ENCODE data around the gene CMIP. TPM values are rescaled to one million over a fixed set of nuclear protein-coding genes. Genes with fewer than 3 reads are reported as not detected.

CMIP gene
- polyA plus RNA-seq, 1 of the 3 experiments (the other 2 are of a cell fraction) = 5.4 TPM

- no peak overlapping the region for H3K4me3 ChIP-seq (ENCODE audit: low read depth in 2 of 2, low read length in 1 of 2)
- no peaks in the 10 kb centered on the region for H3K9me2 ChIP-seq
- peaks cover 5% of the 10 kb centered on the region for H3F3A ChIP-seq (replicated peaks; ENCODE audit: insufficient read depth)
- TF ChIP-seq TEAD4 (IDR thresholded peaks at IDR 0.05; ENCODE audit: borderline replicate concordance, insufficient read depth) = no peak
- no peak for TF ChIP-seq YY1 (IDR thresholded peaks at IDR 0.05; ENCODE audit: low read depth)
- no peak for TF ChIP-seq SIN3A (IDR thresholded peaks at IDR 0.05; ENCODE audit: borderline replicate concordance, low read depth, low read length)
- no peak for TF ChIP-seq MXI1 (IDR thresholded peaks at IDR 0.05; ENCODE audit: low read depth, low read length)
- no peak for TF ChIP-seq SMC3 (IDR thresholded peaks at IDR 0.05; ENCODE audit: low read depth, low read length)
- no peak for TF ChIP-seq ZBTB33 (IDR thresholded peaks at IDR 0.05; ENCODE audit: borderline replicate concordance, low read depth)
- TF ChIP-seq EP300 (IDR thresholded peaks at IDR 0.05; ENCODE audit: borderline replicate concordance in 1 of 2, low read depth in 1 of 2, low read length in 1 of 2) = no peak
- TF ChIP-seq RXRA (IDR thresholded peaks at IDR 0.05; ENCODE audit: borderline replicate concordance, low read depth) = no peak
- TF ChIP-seq TAF1 (IDR thresholded peaks at IDR 0.05; ENCODE audit: borderline replicate concordance, low read depth, low read length) = no peak
- no peak for TF ChIP-seq CTCF (IDR thresholded peaks at IDR 0.05)
- TF ChIP-seq TCF12 (IDR thresholded peaks at IDR 0.05) = no peak
- no peak for TF ChIP-seq REST (IDR thresholded peaks at IDR 0.05; ENCODE audit: low read depth, low read length)
- TF ChIP-seq EZH2phosphoT487 (IDR thresholded peaks at IDR 0.05; ENCODE audit: borderline replicate concordance, low read depth) = no peak
- no peak for TF ChIP-seq GATA2 (CRISPR knock-in tag; IDR thresholded peaks at IDR 0.05)
- no peak for TF ChIP-seq RCOR1 (IDR thresholded peaks at IDR 0.05; ENCODE audit: low read length)
- no peak for TF ChIP-seq POLR2AphosphoS5 (IDR thresholded peaks at IDR 0.05; ENCODE audit: low read depth, low read length)
- TF ChIP-seq PBX3 (IDR thresholded peaks at IDR 0.05) = no peak
- TF ChIP-seq GABPA (IDR thresholded peaks at IDR 0.05; ENCODE audit: low read depth) = no peak
- peaks cover 6% of the 10 kb centered on the region; the same call in 1 of the 2 replicates for H3K79me2 ChIP-seq (ENCODE audit: insufficient read depth)
- H3K4me1 ChIP-seq (ENCODE audit: control insufficient read depth in 1 of 2, insufficient read depth in 2 of 2, low read depth in 1 of 2, low read length in 1 of 2) = peaks cover 7 to 26% of the 10 kb centered on the region in 2 experiments; a peak in 1 of 4 replicates
- DNase-seq = no peak
- H3K4me2 ChIP-seq = no peak overlapping the region
- no peaks in the 10 kb centered on the region for H3K36me3 ChIP-seq (replicated peaks in 1 of 2; ENCODE audit: control insufficient read depth in 1 of 2, insufficient read depth in 2 of 2, low read length in 1 of 2)
- POLR2A ChIA-PET = no interaction called here
- no peak overlapping the region for H2AFZ ChIP-seq (ENCODE audit: low read depth)
- H4K20me1 ChIP-seq (ENCODE audit: insufficient read depth) = peaks cover 3% of the 10 kb centered on the region; the same call in 1 of the 2 replicates
- H3K27ac ChIP-seq (ENCODE audit: low read depth in 2 of 2, low read length in 1 of 2) = peak overlapping the region in 1 of 2 experiments; percentile 1; a peak in 1 of 4 replicates
- CTCF ChIA-PET = interaction anchor here (1.1 kb wide), 1 partner anchor 261 kb away, joined by 3 read pairs; no protein-coding TSS in a partner anchor
- no peaks in the 10 kb centered on the region for H3K27me3 ChIP-seq (ENCODE audit: insufficient read depth)
- WGBS (ENCODE audit: low lambda C conversion rate) = 89% methylated on average over 1 of the region's 1 CpG
- H3K9me3 ChIP-seq = no peaks in the 10 kb centered on the region
- H3K9ac ChIP-seq = no peak overlapping the region
These were observed 202.0 kb downstream of the CMIP start for GRCh38 chr16:81646561-81646960.

Measured in SK-N-SH (cell line).